ENCODE data around the gene TMEM63B.
A peak's percentile ranks its signal among the peaks of the same experiment; 100 is the strongest.

TMEM63B gene

GRCh38 chr6:44117397-44118128 is 9.8 kb upstream of the TMEM63B start:
- DNase-seq (ENCODE audit: low read depth in 2 of 2): no peak

- DNase-seq (ENCODE audit: low read depth in 2 of 2): no peak
These were observed 7.6 kb upstream of the TMEM63B start for GRCh38 chr6:44119704-44120262.

- DNase-seq (ENCODE audit: low read depth in 2 of 2): no peak
These were observed 6.5 kb upstream of the TMEM63B start for GRCh38 chr6:44120692-44121443.

- DNase-seq (ENCODE audit: low read depth in 2 of 2): no peak
These were observed 4.6 kb upstream of the TMEM63B start for GRCh38 chr6:44122801-44123200.

- no peak for DNase-seq (ENCODE audit: low read depth in 2 of 2)
These were observed 3.8 kb upstream of the TMEM63B start for GRCh38 chr6:44123544-44123943.

- peak; percentile 55 to 75 for DNase-seq (ENCODE audit: low read depth in 2 of 2)
These were observed 819 bp upstream of the TMEM63B start for GRCh38 chr6:44126320-44127149.

- no peak for DNase-seq (ENCODE audit: low read depth in 2 of 2)
These were observed 915 bp downstream of the TMEM63B start for GRCh38 chr6:44128020-44128917.

- DNase-seq (ENCODE audit: low read depth in 2 of 2): no peak
These were observed 2.5 kb downstream of the TMEM63B start for GRCh38 chr6:44129841-44130322.

GRCh38 chr6:44131892-44132291 is 4.5 kb downstream of the TMEM63B start:
- no peak for DNase-seq (ENCODE audit: low read depth in 2 of 2)

- no peak for DNase-seq (ENCODE audit: low read depth in 2 of 2)
These were observed 5.1 kb downstream of the TMEM63B start for GRCh38 chr6:44132476-44132875.

- DNase-seq (ENCODE audit: low read depth in 2 of 2): no peak
These were observed 5.9 kb downstream of the TMEM63B start for GRCh38 chr6:44133003-44133931.

GRCh38 chr6:44133981-44134711 is 6.8 kb downstream of the TMEM63B start:
- no peak for DNase-seq (ENCODE audit: low read depth in 2 of 2)

GRCh38 chr6:44135173-44135758 is 7.9 kb downstream of the TMEM63B start:
- DNase-seq (ENCODE audit: low read depth in 2 of 2): no peak

GRCh38 chr6:44135875-44136274 is 8.5 kb downstream of the TMEM63B start:
- no peak for DNase-seq (ENCODE audit: low read depth in 2 of 2)

- no peak for DNase-seq (ENCODE audit: low read depth in 2 of 2)
These were observed 11.5 kb downstream of the TMEM63B start for GRCh38 chr6:44138717-44139350.

GRCh38 chr6:44139351-44139743 is 12.0 kb downstream of the TMEM63B start:
- no peak for DNase-seq (ENCODE audit: low read depth in 2 of 2)

- no peak for DNase-seq (ENCODE audit: low read depth in 2 of 2)
These were observed 15.5 kb downstream of the TMEM63B start for GRCh38 chr6:44142835-44143234.

- no peak for DNase-seq (ENCODE audit: low read depth in 2 of 2)
These were observed 16.4 kb downstream of the TMEM63B start for GRCh38 chr6:44143731-44144130.
